Mucosa of descending colon (tissue), 3 donors: Measurements from ENCODE around the gene NYNRIN. TPM values are rescaled to one million over a fixed set of nuclear protein-coding genes. Genes with fewer than 3 reads are reported as not detected.
"Not testable (repeated sequence)": the region's sequence is repeated elsewhere in the genome, so short reads cannot be mapped to it uniquely, and the experiment has no call there.

Experiments used
- ATAC-seq: fragments of 200-7000 bp; cut with Tn5 transposase; one replicate; pipeline ENCODE4 v1.9.1; 2020; ENCODE audit warnings: mild to moderate bottlenecking, moderate library complexity
- DNase-seq, 3 donors: peaks; one replicate each; pipeline ENCODE4 v3.0.0-alpha.2; 2020
- H3K36me3 ChIP-seq: fragments of 200-600 bp; one replicate; pipeline ENCODE4 v1.8.0; 2021; ENCODE audit warnings: low read depth, mild to moderate bottlenecking
- H3K4me1 ChIP-seq: fragments of 200-600 bp; one replicate; pipeline ENCODE4 v1.8.0; 2021; ENCODE audit warnings: low read depth, mild to moderate bottlenecking
- H3K4me3 ChIP-seq: fragments of 200-600 bp; one replicate; pipeline ENCODE4 v1.8.0; 2021; ENCODE audit warnings: mild to moderate bottlenecking
- H3K9me3 ChIP-seq: fragments of 200-600 bp; one replicate; pipeline ENCODE4 v1.8.0; 2021; ENCODE audit warnings: mild to moderate bottlenecking
- CTCF ChIP-seq: fragments of 200-600 bp; IDR thresholded peaks from one replicate; pipeline ENCODE4 v1.8.0; 2022; ENCODE audit warnings: antibody characterized with exemption, mild to moderate bottlenecking
- intact Hi-C, 2 donors: fragments of 100-400 bp; cut with DNase I in 1 of 2; cut with micrococcal nuclease in 1 of 2; formaldehyde crosslinking; loops; one replicate each; pipeline versions ENCODE4 v1.11.0 to v1.11.1; 2022; cut with DNase I, micrococcal nuclease
- total RNA-seq, 3 donors: library from RNA; stranded (reverse); fragmentation: NEBNext Ultra II Directional in 2 of 3; extraction: Animal tissue kit (Norgen Biotek cat#: 25700) in 2 of 3; gene quantifications; one replicate each; pipeline versions ENCODE4 v1.2.1 to v1.2.4, GENCODE V29; 2021 to 2023
- donor health status: DM: no; HTN: no; CAD: no; lungs with moderate emphysema.
- donor health status: DM: no; HTN: no; CAD: no.
- donor health status: DM: no; HTN: yes; CAD: no.

The NYNRIN gene
- total RNA-seq, 3 donors from 2014 or later: 12.1 to 15.8 (median 13.4) TPM

GRCh38 chr14:24385524-24385923, 13.3 kb upstream of the NYNRIN start:
- intact Hi-C loops: no loop called here
- H3K36me3 ChIP-seq: no peaks in the 10 kb centered on the region
- DNase-seq (no peak), ATAC-seq (no peak)
- H3K9me3 ChIP-seq: no peaks in the 10 kb centered on the region
- no peak overlapping the region for H3K4me3 ChIP-seq
- no peaks in the 10 kb centered on the region for H3K4me1 ChIP-seq
- TF ChIP-seq CTCF: no peak

GRCh38 chr14:24387009-24387345, 11.8 kb upstream of the NYNRIN start:
- Histone ChIP-seq H3K36me3 (no peaks in the 10 kb centered on the region), H3K4me1 (no peaks in the 10 kb centered on the region), H3K4me3 (no peak overlapping the region), H3K9me3 (no peaks in the 10 kb centered on the region)
- ATAC-seq (no peak), DNase-seq (no peak)
- TF ChIP-seq CTCF: no peak
- intact Hi-C loops: no loop called here

GRCh38 chr14:24387579-24387978, 11.2 kb upstream of the NYNRIN start:
- H3K4me3 ChIP-seq, DNase-seq, ATAC-seq, H3K9me3 ChIP-seq, H3K36me3 ChIP-seq, intact Hi-C loops, H3K4me1 ChIP-seq: not testable (repeated sequence)

GRCh38 chr14:24388474-24389179, 10.2 kb upstream of the NYNRIN start:
- H3K4me1 ChIP-seq: no peaks in the 10 kb centered on the region
- no peaks in the 10 kb centered on the region for H3K9me3 ChIP-seq
- no peaks in the 10 kb centered on the region for H3K36me3 ChIP-seq
- ATAC-seq (no peak), DNase-seq (no peak)
- H3K4me3 ChIP-seq: no peak overlapping the region
- intact Hi-C loops: no loop called here
- TF ChIP-seq CTCF: no peak

GRCh38 chr14:24389226-24389848, 9.5 kb upstream of the NYNRIN start:
- no peaks in the 10 kb centered on the region for H3K36me3 ChIP-seq
- intact Hi-C loops: no loop called here
- no peak for TF ChIP-seq CTCF
- no peaks in the 10 kb centered on the region for H3K9me3 ChIP-seq
- no peak overlapping the region for H3K4me3 ChIP-seq
- no peak for ATAC-seq
- H3K4me1 ChIP-seq: no peaks in the 10 kb centered on the region
- DNase-seq: no peak

- no peak for DNase-seq
- H3K36me3 ChIP-seq: no peaks in the 10 kb centered on the region
- no peaks in the 10 kb centered on the region for H3K9me3 ChIP-seq
- no peak overlapping the region for H3K4me3 ChIP-seq
- intact Hi-C loops: no loop called here
- H3K4me1 ChIP-seq: no peaks in the 10 kb centered on the region
- no peak for TF ChIP-seq CTCF
- peak; percentile 32 for ATAC-seq
Observed at GRCh38 chr14:24390701-24391468, 7.9 kb upstream of the NYNRIN start.
